Ishikawa (cell line): ENCODE data around the gene SCTR.

Experiments
- CREB1 ChIP-seq: IDR thresholded peaks from 2 replicates; pipeline ENCODE4 v1.6.1; 2012; ENCODE audit warnings: low read depth
- REST ChIP-seq: IDR thresholded peaks from 2 replicates; pipeline ENCODE4 v1.6.1; 2012; ENCODE audit warnings: low read depth, mild to moderate bottlenecking
- TAF1 ChIP-seq: IDR thresholded peaks from 2 replicates; pipeline ENCODE4 v1.6.1; 2012; ENCODE audit warnings: low read depth, mild to moderate bottlenecking
- YY1 ChIP-seq: IDR thresholded peaks from 2 replicates; pipeline ENCODE4 v1.6.1; 2012; ENCODE audit warnings: low read depth
- TF ChIP-seq, protein P1 (sequence below): IDR thresholded peaks from 2 replicates; pipeline ENCODE4 v1.6.1; 2012

- TF ChIP-seq TAF1 (no peak), YY1 (no peak), CREB1 (no peak), REST (no peak)
- TF ChIP-seq, protein P1, sequence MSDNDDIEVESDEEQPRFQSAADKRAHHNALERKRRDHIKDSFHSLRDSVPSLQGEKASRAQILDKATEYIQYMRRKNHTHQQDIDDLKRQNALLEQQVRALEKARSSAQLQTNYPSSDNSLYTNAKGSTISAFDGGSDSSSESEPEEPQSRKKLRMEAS: no peak
These were observed 12.4 kb upstream of the SCTR start for GRCh38 chr2:119536707-119537106.
